GM18499 (cell line): Measurements from ENCODE around the gene PTPN22.
"Not testable (repeated sequence)": the region's sequence is repeated elsewhere in the genome, so short reads cannot be mapped to it uniquely, and the experiment has no call there.

Experiments
- ATAC-seq: cut with Tn5 transposase; IDR thresholded peaks from one replicate; pipeline ENCODE4 v1.9.1; 2021; ENCODE audit warnings: moderate number of reproducible peaks; ENCODE audit not compliant: insufficient read depth, unreplicated experiment

The PTPN22 gene

GRCh38 chr1:113854234-113854633 lies 17.3 kb downstream of the PTPN22 start:
- no peak for ATAC-seq

GRCh38 chr1:113852694-113853093 lies 18.8 kb downstream of the PTPN22 start:
- not testable (repeated sequence) for ATAC-seq

GRCh38 chr1:113850127-113850796 lies 21.2 kb downstream of the PTPN22 start:
- ATAC-seq = no peak

GRCh38 chr1:113849072-113849471 lies 22.4 kb downstream of the PTPN22 start:
- ATAC-seq = no peak

GRCh38 chr1:113846391-113847035 lies 25.0 kb downstream of the PTPN22 start:
- ATAC-seq = no peak

- no peak for ATAC-seq
Measured at GRCh38 chr1:113836534-113836933, 35.0 kb downstream of the PTPN22 start.

- ATAC-seq = no peak
Measured at GRCh38 chr1:113835686-113836290, 35.7 kb downstream of the PTPN22 start.

GRCh38 chr1:113834716-113835115 lies 36.8 kb downstream of the PTPN22 start:
- ATAC-seq = no peak

GRCh38 chr1:113830039-113830438 lies 41.5 kb downstream of the PTPN22 start:
- no peak for ATAC-seq

GRCh38 chr1:113821916-113822315 lies 49.6 kb downstream of the PTPN22 start:
- no peak for ATAC-seq

- ATAC-seq = no peak
Measured at GRCh38 chr1:113818578-113818977, 52.9 kb downstream of the PTPN22 start.

GRCh38 chr1:113813218-113813617 lies 58.3 kb downstream of the PTPN22 start:
- no peak for ATAC-seq

- ATAC-seq = no peak
Measured at GRCh38 chr1:113812661-113813135, 58.8 kb downstream of the PTPN22 start.

GRCh38 chr1:113811888-113812660 lies 59.4 kb downstream of the PTPN22 start, which contains the start of gene RSBN1:
Gene RSBN1, minus strand, starts transcription at chr1:113812476. Its CDS starts 64 bp downstream, at chr1:113812412.
- peak; percentile 88 for ATAC-seq

GRCh38 chr1:113811156-113811887 lies 60.2 kb downstream of the PTPN22 start:
- peak; percentile 1 for ATAC-seq

- ATAC-seq = no peak
Measured at GRCh38 chr1:113809670-113810602, 61.6 kb downstream of the PTPN22 start.

- ATAC-seq = no peak
Measured at GRCh38 chr1:113808450-113809195, 62.9 kb downstream of the PTPN22 start.

GRCh38 chr1:113805639-113806038 lies 65.9 kb downstream of the PTPN22 start:
- ATAC-seq = no peak
